WI38 (cell line): ENCODE data around the gene PHACTR1.

Experiments
- H3K4me3 ChIP-seq: 2 replicates; pipeline ENCODE4 v1.5.1; 2011; ENCODE audit warnings: low read depth, mild to moderate bottlenecking, control low read depth, low read length
- CTCF ChIP-seq: IDR thresholded peaks from 2 replicates; pipeline ENCODE4 v1.5.1; 2012; ENCODE audit warnings: low read depth, mild to moderate bottlenecking, control low read depth, low read length

PHACTR1 gene

GRCh38 chr6:12977206-12977605 lies 260.6 kb downstream of the PHACTR1 start:
- no peak for TF ChIP-seq CTCF
- H3K4me3 ChIP-seq = no peak overlapping the region

GRCh38 chr6:12977806-12978205 lies 261.2 kb downstream of the PHACTR1 start:
- H3K4me3 ChIP-seq = no peak overlapping the region
- TF ChIP-seq CTCF = no peak

- H3K4me3 ChIP-seq = no peak overlapping the region
- no peak for TF ChIP-seq CTCF
Observed at GRCh38 chr6:12980741-12981140, 264.2 kb downstream of the PHACTR1 start.

- no peak overlapping the region for H3K4me3 ChIP-seq
- no peak for TF ChIP-seq CTCF
Observed at GRCh38 chr6:12984776-12985175, 268.2 kb downstream of the PHACTR1 start.

- no peak overlapping the region for H3K4me3 ChIP-seq
- no peak for TF ChIP-seq CTCF
Observed at GRCh38 chr6:12987783-12988182, 271.2 kb downstream of the PHACTR1 start.

- TF ChIP-seq CTCF = no peak
- H3K4me3 ChIP-seq = no peak overlapping the region
Observed at GRCh38 chr6:12990162-12990561, 273.6 kb downstream of the PHACTR1 start.

GRCh38 chr6:12991435-12991834 lies 274.9 kb downstream of the PHACTR1 start:
- no peak for TF ChIP-seq CTCF
- no peak overlapping the region for H3K4me3 ChIP-seq
